ENCODE measurements around the gene PIEZO2. TPM values are rescaled to one million over a fixed set of nuclear protein-coding genes. Genes with fewer than 3 reads are reported as not detected.

PIEZO2 gene
- total and polyA plus RNA-seq, 9 donors = 19.3 to 55.4 (median 35.3) TPM

- Histone ChIP-seq H3K36me3 (ENCODE audit: control insufficient read depth, insufficient read depth, low read length) (no peaks in the 10 kb centered on the region), H3K4me3 (ENCODE audit: low read length) (no peak overlapping the region), H3K4me1 (ENCODE audit: control insufficient read depth, insufficient read depth, low read length) (peaks cover 15% of the 10 kb centered on the region), H3K9me3 (replicated peaks; ENCODE audit: control insufficient read depth, low read depth, low read length) (no peaks in the 10 kb centered on the region), H3K27ac (ENCODE audit: low read length) (no peak overlapping the region), H3K27me3 (ENCODE audit: control insufficient read depth, insufficient read depth, low read length) (no peaks in the 10 kb centered on the region)
- DNase-seq = no peak
- WGBS (ENCODE audit: insufficient coverage) = no CpG with 5 or more reads among the region's 3 CpGs
Measured at GRCh38 chr18:11037533-11038240, 111.7 kb downstream of the PIEZO2 start.

- no CpG with 5 or more reads among the region's 3 CpGs for WGBS (ENCODE audit: insufficient coverage)
- DNase-seq = peak; percentile 59
- Histone ChIP-seq H3K4me1 (ENCODE audit: control insufficient read depth, insufficient read depth, low read length) (peaks cover 12% of the 10 kb centered on the region), H3K36me3 (ENCODE audit: control insufficient read depth, insufficient read depth, low read length) (no peaks in the 10 kb centered on the region), H3K4me3 (ENCODE audit: low read length) (no peak overlapping the region), H3K27ac (ENCODE audit: low read length) (no peak overlapping the region), H3K9me3 (replicated peaks; ENCODE audit: control insufficient read depth, low read depth, low read length) (no peaks in the 10 kb centered on the region), H3K27me3 (ENCODE audit: control insufficient read depth, insufficient read depth, low read length) (no peaks in the 10 kb centered on the region)
Measured at GRCh38 chr18:11035814-11036495, 113.4 kb downstream of the PIEZO2 start.

DNA sequence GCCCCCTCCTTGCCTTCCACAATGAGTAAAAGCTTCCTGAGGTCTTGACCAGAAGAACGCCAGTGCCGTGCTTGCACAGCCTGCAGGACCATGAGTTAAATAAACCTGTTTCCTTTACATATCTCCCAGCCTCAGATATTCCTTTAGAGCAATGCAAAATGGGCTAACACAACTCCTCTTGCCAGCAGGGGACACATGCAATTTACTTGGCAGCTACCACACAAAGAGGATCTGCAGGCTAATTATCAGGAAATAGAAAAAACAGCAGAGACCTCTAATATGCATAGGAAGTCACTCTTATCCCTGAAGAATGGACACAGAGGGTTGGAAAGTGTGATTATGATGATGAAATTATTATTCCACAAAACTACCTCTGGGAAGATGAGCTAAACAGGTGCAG, 114.0 kb downstream of the PIEZO2 start:
- peak; percentile 48 for DNase-seq
- H3K4me1 ChIP-seq (ENCODE audit: control insufficient read depth, insufficient read depth, low read length) = peaks cover 12% of the 10 kb centered on the region
- no peaks in the 10 kb centered on the region for H3K36me3 ChIP-seq (ENCODE audit: control insufficient read depth, insufficient read depth, low read length)
- WGBS (ENCODE audit: insufficient coverage) = 28% methylated on average over 2 of the region's 2 CpGs
- no peaks in the 10 kb centered on the region for H3K9me3 ChIP-seq (replicated peaks; ENCODE audit: control insufficient read depth, low read depth, low read length)
- H3K27ac ChIP-seq (ENCODE audit: low read length) = no peak overlapping the region
- H3K27me3 ChIP-seq (ENCODE audit: control insufficient read depth, insufficient read depth, low read length) = no peaks in the 10 kb centered on the region
- H3K4me3 ChIP-seq (ENCODE audit: low read length) = no peak overlapping the region

- Histone ChIP-seq H3K9me3 (replicated peaks; ENCODE audit: control insufficient read depth, low read depth, low read length) (no peaks in the 10 kb centered on the region), H3K4me1 (ENCODE audit: control insufficient read depth, insufficient read depth, low read length) (peaks cover 12% of the 10 kb centered on the region), H3K27ac (ENCODE audit: low read length) (no peak overlapping the region), H3K27me3 (ENCODE audit: control insufficient read depth, insufficient read depth, low read length) (no peaks in the 10 kb centered on the region), H3K36me3 (ENCODE audit: control insufficient read depth, insufficient read depth, low read length) (no peaks in the 10 kb centered on the region), H3K4me3 (ENCODE audit: low read length) (no peak overlapping the region)
- peak; percentile 66 for DNase-seq
- no CpG with 5 or more reads among the region's 4 CpGs for WGBS (ENCODE audit: insufficient coverage)
Measured at GRCh38 chr18:11034884-11035283, 114.5 kb downstream of the PIEZO2 start.

DNA sequence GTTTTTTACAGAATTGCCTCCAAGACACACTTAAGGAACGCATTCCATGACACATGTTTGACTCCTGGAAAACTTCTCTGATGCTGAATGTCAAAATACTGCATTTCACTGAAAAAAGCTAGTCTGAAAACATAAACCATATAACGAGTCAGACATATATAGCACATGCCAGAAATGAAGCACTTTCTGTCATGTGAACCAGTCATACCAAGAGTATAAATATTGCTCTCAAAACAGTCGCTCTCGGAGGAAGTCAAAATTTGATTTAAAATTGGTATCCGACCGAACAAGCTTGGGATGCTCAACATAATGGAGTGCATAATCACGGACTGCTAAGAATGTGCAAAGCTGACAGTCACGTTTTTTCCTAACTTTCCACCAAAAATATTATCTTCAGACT, 115.9 kb downstream of the PIEZO2 start:
- no peak for DNase-seq
- 93% methylated on average over 3 of the region's 8 CpGs for WGBS (ENCODE audit: insufficient coverage)
- no peak overlapping the region for H3K4me3 ChIP-seq (ENCODE audit: low read length)
- H3K36me3 ChIP-seq (ENCODE audit: control insufficient read depth, insufficient read depth, low read length) = no peaks in the 10 kb centered on the region
- peaks cover 12% of the 10 kb centered on the region for H3K4me1 ChIP-seq (ENCODE audit: control insufficient read depth, insufficient read depth, low read length)
- peaks cover 3% of the 10 kb centered on the region for H3K9me3 ChIP-seq (replicated peaks; ENCODE audit: control insufficient read depth, low read depth, low read length)
- no peak overlapping the region for H3K27ac ChIP-seq (ENCODE audit: low read length)
- no peaks in the 10 kb centered on the region for H3K27me3 ChIP-seq (ENCODE audit: control insufficient read depth, insufficient read depth, low read length)

GRCh38 chr18:11031966-11032365, 117.4 kb downstream of the PIEZO2 start:
- no peaks in the 10 kb centered on the region for H3K27me3 ChIP-seq (ENCODE audit: control insufficient read depth, insufficient read depth, low read length)
- H3K36me3 ChIP-seq (ENCODE audit: control insufficient read depth, insufficient read depth, low read length) = no peaks in the 10 kb centered on the region
- H3K4me3 ChIP-seq (ENCODE audit: low read length) = no peak overlapping the region
- H3K9me3 ChIP-seq (replicated peaks; ENCODE audit: control insufficient read depth, low read depth, low read length) = peaks cover 3% of the 10 kb centered on the region
- WGBS (ENCODE audit: insufficient coverage) = 84% methylated on average over 3 of the region's 5 CpGs
- peaks cover 12% of the 10 kb centered on the region for H3K4me1 ChIP-seq (ENCODE audit: control insufficient read depth, insufficient read depth, low read length)
- no peak overlapping the region for H3K27ac ChIP-seq (ENCODE audit: low read length)
- no peak for DNase-seq

- no peaks in the 10 kb centered on the region for H3K36me3 ChIP-seq (ENCODE audit: control insufficient read depth, insufficient read depth, low read length)
- WGBS (ENCODE audit: insufficient coverage) = 78% methylated on average over 3 of the region's 6 CpGs
Measured at GRCh38 chr18:11029021-11029420, 120.3 kb downstream of the PIEZO2 start.

DNA sequence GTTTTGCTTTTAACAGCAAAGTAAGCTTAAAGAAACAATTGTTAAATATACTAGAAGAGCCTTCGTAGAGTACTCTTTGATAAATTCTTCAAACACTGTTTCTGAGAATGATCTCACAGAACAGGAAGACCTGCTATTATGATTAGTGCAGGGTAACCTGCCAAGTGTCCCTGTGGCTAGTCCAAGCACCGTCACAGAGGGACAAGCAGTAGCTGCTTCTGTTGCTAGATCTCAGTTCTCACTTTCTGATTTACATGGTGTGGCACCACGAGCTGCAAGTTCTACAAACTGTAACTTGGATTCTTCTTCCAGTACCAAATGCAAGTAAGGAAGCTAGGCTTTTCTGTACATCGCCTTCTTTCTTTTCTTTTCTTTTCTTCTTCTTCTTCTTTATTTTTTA, 121.5 kb downstream of the PIEZO2 start:
- H3K4me1 ChIP-seq (ENCODE audit: control insufficient read depth, insufficient read depth, low read length) = no peaks in the 10 kb centered on the region
- peaks cover 3% of the 10 kb centered on the region for H3K9me3 ChIP-seq (replicated peaks; ENCODE audit: control insufficient read depth, low read depth, low read length)
- no peaks in the 10 kb centered on the region for H3K36me3 ChIP-seq (ENCODE audit: control insufficient read depth, insufficient read depth, low read length)
- DNase-seq = peak; percentile 45
- 14% methylated on average over 1 of the region's 4 CpGs for WGBS (ENCODE audit: insufficient coverage)
- H3K4me3 ChIP-seq (ENCODE audit: low read length) = no peak overlapping the region
- H3K27me3 ChIP-seq (ENCODE audit: control insufficient read depth, insufficient read depth, low read length) = no peaks in the 10 kb centered on the region
- no peak overlapping the region for H3K27ac ChIP-seq (ENCODE audit: low read length)

More at GRCh38 chr18:11029021-11029420, 120.3 kb downstream of the PIEZO2 start:
- Histone ChIP-seq H3K27me3 (ENCODE audit: control insufficient read depth, insufficient read depth, low read length) (no peaks in the 10 kb centered on the region), H3K4me1 (ENCODE audit: control insufficient read depth, insufficient read depth, low read length) (no peaks in the 10 kb centered on the region), H3K27ac (ENCODE audit: low read length) (no peak overlapping the region), H3K4me3 (ENCODE audit: low read length) (no peak overlapping the region), H3K9me3 (replicated peaks; ENCODE audit: control insufficient read depth, low read depth, low read length) (peaks cover 3% of the 10 kb centered on the region)
- no peak for DNase-seq

- Histone ChIP-seq H3K36me3 (ENCODE audit: control insufficient read depth, insufficient read depth, low read length) (no peaks in the 10 kb centered on the region), H3K4me1 (ENCODE audit: control insufficient read depth, insufficient read depth, low read length) (peaks cover 3% of the 10 kb centered on the region), H3K9me3 (replicated peaks; ENCODE audit: control insufficient read depth, low read depth, low read length) (peaks cover 3% of the 10 kb centered on the region), H3K27ac (ENCODE audit: low read length) (peak overlapping the region; percentile 47), H3K4me3 (ENCODE audit: low read length) (no peak overlapping the region), H3K27me3 (ENCODE audit: control insufficient read depth, insufficient read depth, low read length) (no peaks in the 10 kb centered on the region)
- 100% methylated on average over 1 of the region's 4 CpGs for WGBS (ENCODE audit: insufficient coverage)
- DNase-seq = no peak
Measured at GRCh38 chr18:11025671-11026070, 123.7 kb downstream of the PIEZO2 start.

DNA sequence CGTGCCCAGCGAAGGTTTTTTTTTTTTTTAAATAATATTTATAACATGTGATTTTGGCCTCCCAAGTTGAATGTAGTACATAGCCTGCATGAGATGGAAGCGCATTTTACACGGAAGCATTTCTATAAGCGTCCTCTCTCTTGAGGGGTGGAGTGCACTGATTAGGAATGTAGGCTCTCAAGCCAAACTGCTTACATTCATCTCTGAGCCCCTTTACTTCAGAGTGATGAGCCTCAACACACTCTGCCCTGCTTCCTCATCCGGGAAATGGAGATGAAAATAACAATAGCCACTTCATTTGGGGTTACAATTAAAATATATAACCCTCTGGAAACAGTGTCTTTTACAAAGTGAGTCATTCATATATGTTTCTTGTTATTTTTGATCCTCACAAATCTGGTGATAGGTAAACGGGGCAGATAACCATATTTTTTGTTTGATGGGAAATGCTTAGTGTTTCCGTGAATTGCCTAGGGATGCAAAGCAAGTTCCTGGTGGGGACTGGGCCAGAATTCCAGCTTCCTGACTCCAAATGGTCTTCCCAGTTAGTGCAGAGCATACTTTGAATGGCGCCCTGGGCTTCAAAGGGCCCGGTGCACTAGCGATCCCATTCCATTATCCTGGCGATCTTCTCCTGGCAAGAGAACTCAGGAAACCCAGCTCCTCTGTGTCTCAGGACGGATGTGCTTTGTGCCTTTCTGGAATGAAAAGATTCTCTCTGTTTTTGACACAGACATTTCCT, 124.3 kb downstream of the PIEZO2 start:
- WGBS (ENCODE audit: insufficient coverage) = 34% methylated on average over 5 of the region's 13 CpGs
- DNase-seq = no peak
- H3K27ac ChIP-seq (ENCODE audit: low read length) = peak overlapping the region; percentile 47
- H3K27me3 ChIP-seq (ENCODE audit: control insufficient read depth, insufficient read depth, low read length) = no peaks in the 10 kb centered on the region
- H3K4me1 ChIP-seq (ENCODE audit: control insufficient read depth, insufficient read depth, low read length) = peaks cover 3% of the 10 kb centered on the region
- no peaks in the 10 kb centered on the region for H3K36me3 ChIP-seq (ENCODE audit: control insufficient read depth, insufficient read depth, low read length)
- H3K4me3 ChIP-seq (ENCODE audit: low read length) = no peak overlapping the region
- H3K9me3 ChIP-seq (replicated peaks; ENCODE audit: control insufficient read depth, low read depth, low read length) = peaks cover 3% of the 10 kb centered on the region

Data from muscle of leg (tissue), 11 donors.